ENCODE measurements around the gene EPB41. TPM values are rescaled to one million over a fixed set of nuclear protein-coding genes. Genes with fewer than 3 reads are reported as not detected.
A peak's percentile ranks its signal among the peaks of the same experiment; 100 is the strongest.

Gene EPB41
- total and polyA plus RNA-seq, 2 of the 4 experiments (the other 2 are of a cell fraction) = 4.6 to 10.0 TPM

DNA sequence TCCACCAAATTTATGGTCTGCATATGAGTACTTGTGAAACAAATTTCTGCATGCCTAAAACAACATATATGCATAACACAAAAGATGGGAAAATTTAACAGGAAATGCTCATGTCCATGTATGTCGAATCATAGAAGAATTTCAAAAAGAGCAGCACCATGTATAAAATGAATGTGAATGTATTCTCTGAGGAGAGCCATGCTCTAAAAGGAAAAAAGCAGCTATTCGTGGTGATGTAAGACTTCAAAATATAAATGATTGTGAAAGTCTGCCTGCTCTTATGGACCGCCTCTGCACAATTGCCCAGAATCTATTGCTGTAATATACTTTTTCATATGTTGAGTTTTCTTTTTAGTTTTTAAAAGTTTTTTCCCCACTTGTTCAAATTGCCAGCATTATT lies 66.8 kb downstream of the EPB41 start:
- in situ Hi-C loops (cut with MboI; ENCODE audit: low sequenced_read_pairs) = no loop called here
- no peak overlapping the region for H2BK120ac ChIP-seq (ENCODE audit: low read depth, low read length)

More for the DNA sequence above, 66.8 kb downstream of the EPB41 start:
- H2AK9ac ChIP-seq (replicated peaks; ENCODE audit: low read depth, low read length, poor library complexity) = no peak overlapping the region
- no peak overlapping the region for H3K56ac ChIP-seq (ENCODE audit: extremely low read depth, insufficient read depth, low read length)
- H3K27ac ChIP-seq (ENCODE audit: insufficient read depth, low read length) = no peak overlapping the region
- DNase-seq (no peak), ATAC-seq (ENCODE audit: low read depth) (no peak)
- no peak overlapping the region for H3K4me2 ChIP-seq (ENCODE audit: low read depth, low read length)
- H2BK15ac ChIP-seq (ENCODE audit: low read depth, low read length) = no peak overlapping the region
- no peak overlapping the region for H3K4me3 ChIP-seq (ENCODE audit: insufficient read depth, low read depth, low read length)
- no peaks in the 10 kb centered on the region for H3K27me3 ChIP-seq (ENCODE audit: control insufficient read depth, insufficient read depth, low read length)
- CTCF ChIA-PET = no interaction called here
- no peak overlapping the region for H4K8ac ChIP-seq (ENCODE audit: low read depth in 2 of 2, low read length in 2 of 2)
- H3K79me1 ChIP-seq (ENCODE audit: low read depth in 1 of 2, low read length in 2 of 2) = no peaks in the 10 kb centered on the region
- no peak overlapping the region for H2BK20ac ChIP-seq (ENCODE audit: low read depth, low read length)
- H3K9me3 ChIP-seq (ENCODE audit: control insufficient read depth, insufficient read depth, low read length) = peaks cover 7% of the 10 kb centered on the region; the same call in 1 of the 2 replicates
- no peak overlapping the region for H4K5ac ChIP-seq (ENCODE audit: low read depth, low read length)
- no peaks in the 10 kb centered on the region for H3K36me3 ChIP-seq (ENCODE audit: control insufficient read depth, insufficient read depth, low read length)
- H2BK5ac ChIP-seq (ENCODE audit: low read depth, low read length, poor library complexity, severe bottlenecking) = no peak overlapping the region
- no peaks in the 10 kb centered on the region for H3K4me1 ChIP-seq (ENCODE audit: control insufficient read depth, insufficient read depth, low read length)
- H4K91ac ChIP-seq (ENCODE audit: insufficient read depth, low read depth, low read length) = no peak overlapping the region
- no peak overlapping the region for H3K23ac ChIP-seq (ENCODE audit: low read depth, low read length)
- H4K20me1 ChIP-seq (ENCODE audit: insufficient read depth, low read length) = no peaks in the 10 kb centered on the region
- dilution Hi-C loops (cut with HindIII; ENCODE audit: low sequenced_read_pairs, unreplicated experiment) (no loop called here), intact Hi-C loops (cut with micrococcal nuclease) (no loop called here)
- WGBS, 2 experiments (ENCODE audit: extremely low coverage in 2 of 2, insufficient read length in 1 of 2) = no CpG with 5 or more reads among the region's 3 CpGs
- H2AFZ ChIP-seq (replicated peaks; ENCODE audit: low read length, poor library complexity) = no peak overlapping the region
- TF ChIP-seq SMC3 (IDR thresholded peaks at IDR 0.05; ENCODE audit: low read depth, low read length) (no peak), CHD1 (IDR thresholded peaks at IDR 0.05; ENCODE audit: low read depth, low read length) (no peak), CEBPB (IDR thresholded peaks at IDR 0.05; ENCODE audit: low read depth, low read length) (0 out of 2 replicates have a peak, but pooled peaks have one; percentile 12), RFX5 (IDR thresholded peaks at IDR 0.05; ENCODE audit: low read depth, low read length) (no peak), FOS (IDR thresholded peaks at IDR 0.05; ENCODE audit: low read depth, low read length) (no peak)
- TF ChIP-seq, protein P1, sequence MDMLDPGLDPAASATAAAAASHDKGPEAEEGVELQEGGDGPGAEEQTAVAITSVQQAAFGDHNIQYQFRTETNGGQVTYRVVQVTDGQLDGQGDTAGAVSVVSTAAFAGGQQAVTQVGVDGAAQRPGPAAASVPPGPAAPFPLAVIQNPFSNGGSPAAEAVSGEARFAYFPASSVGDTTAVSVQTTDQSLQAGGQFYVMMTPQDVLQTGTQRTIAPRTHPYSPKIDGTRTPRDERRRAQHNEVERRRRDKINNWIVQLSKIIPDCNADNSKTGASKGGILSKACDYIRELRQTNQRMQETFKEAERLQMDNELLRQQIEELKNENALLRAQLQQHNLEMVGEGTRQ (IDR thresholded peaks at IDR 0.05; ENCODE audit: low read depth, low read length) = no peak
- TF ChIP-seq, protein P2, sequence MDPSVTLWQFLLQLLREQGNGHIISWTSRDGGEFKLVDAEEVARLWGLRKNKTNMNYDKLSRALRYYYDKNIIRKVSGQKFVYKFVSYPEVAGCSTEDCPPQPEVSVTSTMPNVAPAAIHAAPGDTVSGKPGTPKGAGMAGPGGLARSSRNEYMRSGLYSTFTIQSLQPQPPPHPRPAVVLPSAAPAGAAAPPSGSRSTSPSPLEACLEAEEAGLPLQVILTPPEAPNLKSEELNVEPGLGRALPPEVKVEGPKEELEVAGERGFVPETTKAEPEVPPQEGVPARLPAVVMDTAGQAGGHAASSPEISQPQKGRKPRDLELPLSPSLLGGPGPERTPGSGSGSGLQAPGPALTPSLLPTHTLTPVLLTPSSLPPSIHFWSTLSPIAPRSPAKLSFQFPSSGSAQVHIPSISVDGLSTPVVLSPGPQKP (IDR thresholded peaks at IDR 0.05; ENCODE audit: borderline replicate concordance, low read depth, low read length) = no peak
- TF ChIP-seq, protein P3, sequence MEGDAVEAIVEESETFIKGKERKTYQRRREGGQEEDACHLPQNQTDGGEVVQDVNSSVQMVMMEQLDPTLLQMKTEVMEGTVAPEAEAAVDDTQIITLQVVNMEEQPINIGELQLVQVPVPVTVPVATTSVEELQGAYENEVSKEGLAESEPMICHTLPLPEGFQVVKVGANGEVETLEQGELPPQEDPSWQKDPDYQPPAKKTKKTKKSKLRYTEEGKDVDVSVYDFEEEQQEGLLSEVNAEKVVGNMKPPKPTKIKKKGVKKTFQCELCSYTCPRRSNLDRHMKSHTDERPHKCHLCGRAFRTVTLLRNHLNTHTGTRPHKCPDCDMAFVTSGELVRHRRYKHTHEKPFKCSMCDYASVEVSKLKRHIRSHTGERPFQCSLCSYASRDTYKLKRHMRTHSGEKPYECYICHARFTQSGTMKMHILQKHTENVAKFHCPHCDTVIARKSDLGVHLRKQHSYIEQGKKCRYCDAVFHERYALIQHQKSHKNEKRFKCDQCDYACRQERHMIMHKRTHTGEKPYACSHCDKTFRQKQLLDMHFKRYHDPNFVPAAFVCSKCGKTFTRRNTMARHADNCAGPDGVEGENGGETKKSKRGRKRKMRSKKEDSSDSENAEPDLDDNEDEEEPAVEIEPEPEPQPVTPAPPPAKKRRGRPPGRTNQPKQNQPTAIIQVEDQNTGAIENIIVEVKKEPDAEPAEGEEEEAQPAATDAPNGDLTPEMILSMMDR (conservative IDR thresholded peaks at IDR 0.05; ENCODE audit: low read depth, low read length) = no peak
- no peak overlapping the region for H3K14ac ChIP-seq (replicated peaks; ENCODE audit: low read depth, low read length)
- BruUV-seq (replicated peaks) = no TSS peak
- H3K9me1 ChIP-seq (ENCODE audit: insufficient read depth, low read length) = no peaks in the 10 kb centered on the region
- H2AK5ac ChIP-seq (ENCODE audit: low read depth, low read length) = no peak overlapping the region
- no peak overlapping the region for H3K9ac ChIP-seq (ENCODE audit: low read depth, low read length)
- no peak overlapping the region for H3K4ac ChIP-seq (ENCODE audit: low read depth, low read length)
- POLR2A ChIA-PET (ENCODE audit: unreplicated experiment) = no interaction called here
- H3K18ac ChIP-seq (ENCODE audit: low read depth, low read length) = no peak overlapping the region

Data from IMR-90 (cell line).